Tibial artery (tissue), 4 donors: Measurements from ENCODE around the gene GCDH.
A peak's percentile ranks its signal among the peaks of the same experiment; 100 is the strongest.

Experiments used
- DNase-seq, 2 donors: peaks; one replicate each; pipeline ENCODE4 v3.0.0-alpha.2; 2019
- H3K27ac ChIP-seq, 2 donors: fragments of 200-600 bp; sonication (generic) in 1 of 2; 1 replicate in 1 of 2; 2 replicates in 1 of 2; pipeline ENCODE4 v1.5.1; 2018 to 2019; ENCODE audit warnings: mild to moderate bottlenecking in 1 of 2
- H3K27me3 ChIP-seq, 2 donors: fragments of 200-600 bp; sonication (generic) in 1 of 2; one replicate each; pipeline versions ENCODE4 v1.5.1 to v1.6.0; 2016 to 2019
- H3K36me3 ChIP-seq, 3 donors: fragments of 200-600 bp; sonication (generic) in 2 of 3; one replicate each; pipeline ENCODE4 v1.5.1; 2016 to 2019; ENCODE audit warnings: mild to moderate bottlenecking in 2 of 3
- H3K4me1 ChIP-seq, 4 donors: fragments of 200-600 bp; sonication (generic) in 2 of 4; 1 replicate in 3 of 4; 2 replicates in 1 of 4; pipeline ENCODE4 v1.5.1; 2016 to 2019
- H3K4me3 ChIP-seq, 2 donors: fragments of 200-600 bp; sonication (generic) in 1 of 2; 1 replicate in 1 of 2; 2 replicates in 1 of 2; pipeline ENCODE4 v1.5.1; 2018 to 2019; ENCODE audit warnings: mild to moderate bottlenecking in 2 of 2
- H3K9me3 ChIP-seq, 3 donors: fragments of 200-600 bp; sonication (generic) in 1 of 3; one replicate each; pipeline ENCODE4 v1.5.1; 2016 to 2019
- intact Hi-C: fragments of 100-400 bp; cut with DNase I; formaldehyde crosslinking; loops from one replicate; pipeline ENCODE4 v1.15.0; 2023; ENCODE audit warnings: low total_unique reads
- TF ChIP-seq, protein P1 (sequence below), 2 experiments: fragments of 200-600 bp in 1 of 2; fragments of 450-650 bp in 1 of 2; IDR thresholded peaks; one replicate each; pipeline ENCODE4 v1.5.1; 2017 to 2019; ENCODE audit warnings: antibody characterized with exemption in 2 of 2, mild to moderate bottlenecking in 1 of 2, moderate library complexity in 1 of 2

GCDH gene

GRCh38 chr19:12938779-12939601, 48.0 kb downstream of the GCDH start:
- DNase-seq: peak in 1 of 2 donors; percentile 79
- H3K4me1 ChIP-seq: peaks cover 0 to 44% (median 34%) of the 10 kb centered on the region in 4 donors

DNA sequence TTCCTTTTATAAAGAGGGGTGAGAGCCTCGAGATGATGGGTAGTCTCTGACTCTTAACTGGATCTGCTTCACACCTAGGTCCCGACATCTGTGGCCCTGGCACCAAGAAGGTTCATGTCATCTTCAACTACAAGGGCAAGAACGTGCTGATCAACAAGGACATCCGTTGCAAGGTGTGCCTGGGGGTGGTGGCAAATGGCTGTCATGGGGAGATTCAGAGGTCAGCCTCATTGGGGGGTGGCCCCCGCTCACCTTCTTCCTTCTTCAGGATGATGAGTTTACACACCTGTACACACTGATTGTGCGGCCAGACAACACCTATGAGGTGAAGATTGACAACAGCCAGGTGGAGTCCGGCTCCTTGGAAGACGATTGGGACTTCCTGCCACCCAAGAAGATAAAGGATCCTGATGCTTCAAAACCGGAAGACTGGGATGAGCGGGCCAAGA, 49.0 kb downstream of the GCDH start:
- Histone ChIP-seq H3K9me3 (no peaks in the 10 kb centered on the region), H3K4me3 (peak overlapping the region; percentile 91), H3K27me3 (no peaks in the 10 kb centered on the region), H3K36me3 (peaks cover 43 to 53% (median 45%) of the 10 kb centered on the region in 3 donors), H3K27ac (peak overlapping the region; percentile 92 to 93), H3K4me1 (peaks cover 0 to 44% (median 33%) of the 10 kb centered on the region in 4 donors)
- TF ChIP-seq, protein P1, sequence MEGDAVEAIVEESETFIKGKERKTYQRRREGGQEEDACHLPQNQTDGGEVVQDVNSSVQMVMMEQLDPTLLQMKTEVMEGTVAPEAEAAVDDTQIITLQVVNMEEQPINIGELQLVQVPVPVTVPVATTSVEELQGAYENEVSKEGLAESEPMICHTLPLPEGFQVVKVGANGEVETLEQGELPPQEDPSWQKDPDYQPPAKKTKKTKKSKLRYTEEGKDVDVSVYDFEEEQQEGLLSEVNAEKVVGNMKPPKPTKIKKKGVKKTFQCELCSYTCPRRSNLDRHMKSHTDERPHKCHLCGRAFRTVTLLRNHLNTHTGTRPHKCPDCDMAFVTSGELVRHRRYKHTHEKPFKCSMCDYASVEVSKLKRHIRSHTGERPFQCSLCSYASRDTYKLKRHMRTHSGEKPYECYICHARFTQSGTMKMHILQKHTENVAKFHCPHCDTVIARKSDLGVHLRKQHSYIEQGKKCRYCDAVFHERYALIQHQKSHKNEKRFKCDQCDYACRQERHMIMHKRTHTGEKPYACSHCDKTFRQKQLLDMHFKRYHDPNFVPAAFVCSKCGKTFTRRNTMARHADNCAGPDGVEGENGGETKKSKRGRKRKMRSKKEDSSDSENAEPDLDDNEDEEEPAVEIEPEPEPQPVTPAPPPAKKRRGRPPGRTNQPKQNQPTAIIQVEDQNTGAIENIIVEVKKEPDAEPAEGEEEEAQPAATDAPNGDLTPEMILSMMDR (IDR thresholded peaks at IDR 0.05): no peak
- no peak for DNase-seq
- intact Hi-C loops: loop anchor here (10.0 kb wide), 1 partner anchor 55 kb away; the partner anchor contains the start of genes DNASE2 and KLF1

More at GRCh38 chr19:12938779-12939601, 48.0 kb downstream of the GCDH start:
- Histone ChIP-seq H3K9me3 (no peaks in the 10 kb centered on the region), H3K36me3 (peaks cover 37 to 43% (median 40%) of the 10 kb centered on the region in 3 donors), H3K27ac (peak overlapping the region; percentile 92 to 93), H3K27me3 (no peaks in the 10 kb centered on the region), H3K4me3 (peak overlapping the region; percentile 91)
- intact Hi-C loops: no loop called here
- TF ChIP-seq, protein P1 (IDR thresholded peaks at IDR 0.05): peak; percentile 24 to 49

GRCh38 chr19:12940897-12941296, 49.9 kb downstream of the GCDH start:
- H3K36me3 ChIP-seq: peaks cover 43 to 53% (median 45%) of the 10 kb centered on the region in 3 donors
- DNase-seq: no peak
- H3K9me3 ChIP-seq: no peaks in the 10 kb centered on the region
- H3K4me1 ChIP-seq: peaks cover 0 to 44% (median 34%) of the 10 kb centered on the region in 4 donors
- no peak overlapping the region for H3K4me3 ChIP-seq
- TF ChIP-seq, protein P1 (IDR thresholded peaks at IDR 0.05): no peak
- H3K27ac ChIP-seq: peak overlapping the region in 1 of 2 donors; percentile 93
- intact Hi-C loops: loop anchor here (10.0 kb wide), 1 partner anchor 56 kb away; the partner anchor contains the start of genes DNASE2 and KLF1
- H3K27me3 ChIP-seq: no peaks in the 10 kb centered on the region

GRCh38 chr19:12943437-12944044, 52.6 kb downstream of the GCDH start:
- Histone ChIP-seq H3K4me1 (peaks cover 0 to 52% (median 39%) of the 10 kb centered on the region in 4 donors), H3K27ac (peak overlapping the region in 1 of 2 donors; percentile 90)

GRCh38 chr19:12944104-12944674, 53.2 kb downstream of the GCDH start:
- Histone ChIP-seq H3K36me3 (peaks cover 57 to 75% (median 62%) of the 10 kb centered on the region in 3 donors), H3K27me3 (no peaks in the 10 kb centered on the region), H3K9me3 (no peaks in the 10 kb centered on the region), H3K4me1 (peaks cover 0 to 50% (median 38%) of the 10 kb centered on the region in 4 donors), H3K4me3 (no peak overlapping the region), H3K27ac (peak overlapping the region; percentile 89 to 90)
- TF ChIP-seq, protein P1 (IDR thresholded peaks at IDR 0.05): no peak
- DNase-seq: no peak
- intact Hi-C loops: loop anchor here (10.0 kb wide), 1 partner anchor 59 kb away; the partner anchor contains the start of genes DNASE2 and KLF1

More at GRCh38 chr19:12943437-12944044, 52.6 kb downstream of the GCDH start:
- intact Hi-C loops: loop anchor here (10.0 kb wide), 1 partner anchor 59 kb away; the partner anchor contains the start of genes DNASE2 and KLF1
- Histone ChIP-seq H3K36me3 (peaks cover 51 to 68% (median 56%) of the 10 kb centered on the region in 3 donors), H3K4me3 (no peak overlapping the region), H3K27me3 (no peaks in the 10 kb centered on the region), H3K9me3 (no peaks in the 10 kb centered on the region)
- TF ChIP-seq, protein P1 (IDR thresholded peaks at IDR 0.05): no peak
- no peak for DNase-seq
